ENCODE results near the gene C1QB.

DNA sequence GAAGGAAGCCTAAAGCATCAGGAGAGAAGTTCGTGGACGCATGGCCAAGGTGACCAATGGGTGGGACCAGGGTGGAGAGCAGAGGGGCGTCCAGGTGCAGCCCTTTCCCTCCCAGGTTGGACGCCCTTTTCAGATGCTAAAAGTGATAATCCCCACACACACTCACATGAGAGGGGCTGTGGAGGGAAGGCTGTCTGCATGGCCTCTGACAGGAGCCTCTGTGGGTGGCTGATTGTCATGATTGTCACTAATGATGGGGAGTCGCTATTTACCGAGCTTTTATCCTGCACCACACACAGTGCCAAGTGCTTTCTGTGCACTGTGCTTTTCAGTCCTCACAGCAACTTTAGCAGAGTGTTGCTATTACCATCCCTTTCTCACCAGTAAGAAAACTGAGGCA is 43.7 kb upstream of the C1QB start:
- TF ChIP-seq POLR2AphosphoS5 (IDR thresholded peaks at IDR 0.05; ENCODE audit: borderline replicate concordance, low read depth, low read length): no peak
- no peak for TF ChIP-seq EZH2 (IDR thresholded peaks at IDR 0.05)
- TF ChIP-seq FOXP2 (optimal IDR thresholded peaks at IDR 0.05; ENCODE audit: control extremely low read depth, extremely low read length, insufficient read depth): no peak

Data from SK-N-MC (cell line).